Ishikawa (cell line): ENCODE data around the gene GPD1L.

Experiments
- CEBPB ChIP-seq: IDR thresholded peaks from 2 replicates; pipeline ENCODE4 v1.6.1; 2012
- EGR1 ChIP-seq: IDR thresholded peaks from 2 replicates; pipeline ENCODE4 v1.6.1; 2012
- EP300 ChIP-seq: IDR thresholded peaks from 2 replicates; pipeline ENCODE4 v1.6.1; 2012; ENCODE audit warnings: borderline replicate concordance
- FOXM1 ChIP-seq: IDR thresholded peaks from 2 replicates; pipeline ENCODE4 v1.6.1; 2012; ENCODE audit warnings: low read depth, borderline replicate concordance
- MAX ChIP-seq: IDR thresholded peaks from 2 replicates; pipeline ENCODE4 v1.6.1; 2012
- RAD21 ChIP-seq: IDR thresholded peaks from 2 replicates; pipeline ENCODE4 v1.6.1; 2012; ENCODE audit warnings: low read depth
- TAF1 ChIP-seq: IDR thresholded peaks from 2 replicates; pipeline ENCODE4 v1.6.1; 2012; ENCODE audit warnings: low read depth, mild to moderate bottlenecking
- TCF12 ChIP-seq: IDR thresholded peaks from 2 replicates; pipeline ENCODE4 v1.6.1; 2012; ENCODE audit warnings: low read depth
- YY1 ChIP-seq: IDR thresholded peaks from 2 replicates; pipeline ENCODE4 v1.6.1; 2012; ENCODE audit warnings: low read depth

- TF ChIP-seq FOXM1: no peak
- no peak for TF ChIP-seq MAX
- TF ChIP-seq CEBPB: no peak
- no peak for TF ChIP-seq RAD21
- no peak for TF ChIP-seq YY1
- TF ChIP-seq EP300: no peak
- TF ChIP-seq TCF12: no peak
- no peak for TF ChIP-seq EGR1
- no peak for TF ChIP-seq TAF1
Observed at GRCh38 chr3:32062950-32063582, 43.4 kb upstream of the GPD1L start.
